ENCODE results near the gene IL34.

Gene IL34

GRCh38 chr16:70700101-70701020 is 54.0 kb downstream of the IL34 start:
- DNase-seq (ENCODE audit: low read depth in 2 of 3, low spot score in 1 of 3): no peak

- no peak for DNase-seq (ENCODE audit: low read depth in 2 of 3, low spot score in 1 of 3)
These were observed 54.7 kb downstream of the IL34 start for GRCh38 chr16:70701036-70701435.

GRCh38 chr16:70701596-70701995 is 55.2 kb downstream of the IL34 start:
- no peak for DNase-seq (ENCODE audit: low read depth in 2 of 3, low spot score in 1 of 3)

- no peak for DNase-seq (ENCODE audit: low read depth in 2 of 3, low spot score in 1 of 3)
These were observed 55.6 kb downstream of the IL34 start for GRCh38 chr16:70701998-70702397.

GRCh38 chr16:70702624-70703023 is 56.3 kb downstream of the IL34 start:
- no peak for DNase-seq (ENCODE audit: low read depth in 2 of 3, low spot score in 1 of 3)

GRCh38 chr16:70703041-70703834 is 56.9 kb downstream of the IL34 start:
- DNase-seq (ENCODE audit: low read depth in 2 of 3, low spot score in 1 of 3): no peak

- DNase-seq (ENCODE audit: low read depth in 2 of 3, low spot score in 1 of 3): no peak
These were observed 57.5 kb downstream of the IL34 start for GRCh38 chr16:70703835-70704381.

GRCh38 chr16:70704586-70704985 is 58.2 kb downstream of the IL34 start:
- no peak for DNase-seq (ENCODE audit: low read depth in 2 of 3, low spot score in 1 of 3)

GRCh38 chr16:70705056-70705455 is 58.7 kb downstream of the IL34 start:
- DNase-seq (ENCODE audit: low read depth in 2 of 3, low spot score in 1 of 3): no peak

GRCh38 chr16:70706948-70707465 is 60.6 kb downstream of the IL34 start:
- no peak for DNase-seq (ENCODE audit: low read depth in 2 of 3, low spot score in 1 of 3)

- DNase-seq (ENCODE audit: low read depth in 2 of 3, low spot score in 1 of 3): no peak
These were observed 62.2 kb downstream of the IL34 start for GRCh38 chr16:70708366-70709246.

GRCh38 chr16:70709457-70709856 is 63.1 kb downstream of the IL34 start:
- no peak for DNase-seq (ENCODE audit: low read depth in 2 of 3, low spot score in 1 of 3)

- DNase-seq (ENCODE audit: low read depth in 2 of 3, low spot score in 1 of 3): no peak
These were observed 63.6 kb downstream of the IL34 start for GRCh38 chr16:70709942-70710341.

Measured in stimulated activated CD4-positive, alpha-beta T cell treated with anti-CD3 and anti-CD28 coated beads, Interleukin-12 subunit alpha, Interleukin-12 subunit beta, amount 100 ng/mL, for 48 hours (primary cell).